Stomach (tissue), 4 donors: Measurements from ENCODE around the gene PCDHGC5.
A peak's percentile ranks its signal among the peaks of the same experiment; 100 is the strongest.

Experiments used
- CTCF ChIP-seq, 7 experiments: fragments of 450-650 bp in 4 of 7; fragments of 200-600 bp in 3 of 7; sonication (generic) in 3 of 7; IDR thresholded peaks; one replicate each; pipeline ENCODE4 v1.5.1; 2016 to 2019; ENCODE audit warnings: antibody characterized with exemption in 7 of 7, control low read depth in 2 of 7, mild to moderate bottlenecking in 1 of 7
- POLR2A ChIP-seq, 4 donors: fragments of 450-650 bp; IDR thresholded peaks; one replicate each; pipeline ENCODE4 v1.6.1; 2016; ENCODE audit warnings: antibody characterized with exemption in 4 of 4, control low read depth in 2 of 4, mild to moderate bottlenecking in 1 of 4, moderate library complexity in 1 of 4
- POLR2AphosphoS5 ChIP-seq, 3 donors: sonication (generic); formaldehyde crosslinking; IDR thresholded peaks; one replicate each; pipeline ENCODE4 v1.6.1; 2016; ENCODE audit warnings: antibody characterized with exemption in 3 of 3

GRCh38 chr5:141513627-141514329, 24.9 kb downstream of the PCDHGC5 start:
- no peak for TF ChIP-seq CTCF (IDR thresholded peaks at IDR 0.05)
- peak in 1 of 3 donors; percentile 11 for TF ChIP-seq POLR2AphosphoS5 (IDR thresholded peaks at IDR 0.05)
- no peak for TF ChIP-seq POLR2A (IDR thresholded peaks at IDR 0.05)
